GM19043 (cell line): ENCODE measurements around the gene AMPH.

ENCODE experiments used
- ATAC-seq: cut with Tn5 transposase; IDR thresholded peaks from one replicate; pipeline ENCODE4 v1.9.1; 2021; ENCODE audit warnings: low read depth; ENCODE audit not compliant: unreplicated experiment

The AMPH gene

DNA sequence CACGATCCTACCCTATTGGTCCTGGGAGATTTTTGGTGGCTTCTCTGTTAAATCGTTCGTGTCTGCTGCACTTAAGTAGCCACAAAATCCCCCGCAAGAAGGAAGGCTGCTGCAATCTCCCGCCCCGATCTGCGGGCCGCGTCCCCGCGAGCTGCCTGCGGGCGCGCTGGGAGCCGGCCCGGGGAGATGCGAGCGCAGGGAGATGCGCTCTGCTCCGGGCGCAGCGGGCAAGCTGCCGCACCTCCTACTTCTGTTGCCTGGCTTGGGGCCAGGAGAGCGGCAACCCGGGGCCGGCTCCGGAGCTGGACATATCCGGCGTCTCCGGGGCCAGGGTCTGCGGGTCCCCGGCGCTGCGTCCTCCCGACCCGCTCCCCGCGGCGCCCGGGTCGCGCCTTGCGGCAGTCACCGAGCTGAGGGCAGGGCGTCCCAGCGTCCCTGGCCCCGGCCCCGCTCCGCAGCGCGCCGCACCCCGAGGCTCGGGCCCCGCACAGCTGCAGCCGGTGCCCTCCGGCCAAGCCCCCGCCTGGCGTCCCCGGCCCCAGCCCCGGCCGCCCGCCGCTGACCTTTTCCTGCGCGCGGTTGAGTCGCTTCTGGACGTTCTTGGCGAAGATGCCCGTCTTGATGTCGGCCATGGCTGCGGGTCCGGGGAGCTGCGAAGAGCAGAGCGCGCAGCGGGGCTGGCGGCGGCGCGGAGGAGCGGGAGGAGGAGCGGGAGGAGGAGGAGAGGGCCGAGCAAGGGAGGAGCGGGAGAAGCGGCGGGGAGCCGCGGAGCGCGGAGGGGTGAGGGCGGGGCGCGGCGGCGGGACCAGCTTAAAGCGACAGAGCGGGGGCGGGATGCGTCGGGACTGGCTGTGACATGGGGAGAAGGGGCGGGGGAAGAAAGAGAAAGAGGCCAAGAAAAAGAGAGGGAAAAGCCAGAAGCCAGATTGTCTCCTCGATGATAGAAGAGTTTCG, at the start of gene AMPH:
TSS of gene AMPH (minus strand) at position 654 of the 954 bp plus-strand sequence. CDS start at position 632, 22 bp downstream.
- no peak for ATAC-seq

DNA sequence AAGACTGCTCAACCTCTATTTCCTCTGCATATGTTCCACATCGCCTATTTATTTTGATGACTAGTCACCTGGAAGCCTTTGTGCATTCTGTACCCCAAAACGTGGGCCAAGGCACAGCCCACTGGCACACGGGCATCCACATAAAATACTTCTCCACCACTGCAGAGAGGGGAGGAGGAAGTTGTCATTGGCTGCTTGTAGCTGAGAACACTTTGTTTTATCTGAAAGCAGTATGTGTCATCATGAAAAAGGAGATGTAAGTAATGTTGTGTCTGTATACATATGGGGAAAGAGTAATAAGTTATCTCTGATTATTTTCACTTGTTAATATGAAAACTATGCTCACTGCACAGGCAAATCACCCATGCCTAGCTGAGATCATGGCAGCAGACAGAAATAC, 48.2 kb upstream of the AMPH start:
- ATAC-seq = no peak

DNA sequence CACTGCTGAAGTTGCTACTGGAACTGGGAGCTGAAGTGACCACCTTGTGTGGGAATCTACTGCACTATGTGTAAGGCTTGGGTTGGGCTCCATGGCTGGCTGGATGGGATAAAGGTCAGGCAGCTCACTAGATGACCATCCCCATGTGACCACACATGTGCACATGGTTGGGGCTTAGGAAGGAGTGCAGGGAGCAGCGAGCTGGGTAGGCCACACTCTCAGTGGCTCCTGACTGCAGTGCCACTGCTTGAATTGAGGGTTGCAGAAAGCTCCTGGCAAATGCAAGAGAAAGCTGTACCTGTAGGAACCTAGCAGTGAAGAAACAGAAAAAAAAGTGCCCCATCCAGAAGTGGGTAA, 47.5 kb upstream of the AMPH start:
- no peak for ATAC-seq

DNA sequence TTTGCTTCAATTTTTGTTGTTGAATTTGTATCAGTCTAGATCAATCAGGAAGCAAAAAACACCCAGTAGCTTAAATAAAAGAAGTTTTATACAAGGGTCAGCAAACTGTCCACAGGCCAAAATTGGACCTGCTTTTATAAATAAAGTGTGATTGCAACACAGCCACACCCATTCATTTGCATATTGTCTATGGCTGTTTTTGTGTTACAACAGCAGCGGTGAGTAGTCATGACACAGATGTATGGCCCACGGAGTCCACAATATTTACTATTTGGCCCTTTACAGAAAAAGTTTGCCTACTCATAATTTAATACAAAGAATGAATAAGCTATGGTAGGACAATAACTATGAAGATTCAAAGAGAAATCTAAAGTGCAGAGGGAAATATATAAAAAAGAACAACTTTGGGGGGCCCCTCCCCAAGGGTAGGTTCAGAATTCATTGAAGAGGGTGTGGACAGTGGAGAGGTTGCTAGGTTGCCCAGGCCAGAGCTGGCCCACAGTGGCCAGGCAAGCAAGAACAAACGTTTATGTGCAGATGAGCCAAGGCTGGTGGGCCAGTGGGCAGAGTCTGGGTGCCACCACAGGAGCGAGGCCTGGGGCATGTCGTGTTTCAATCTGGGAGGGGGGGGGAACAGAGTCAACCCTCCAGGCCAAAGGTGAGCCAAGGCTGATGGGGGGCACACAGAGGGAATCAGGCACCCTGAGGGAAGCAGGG, 47.0 kb upstream of the AMPH start:
- no peak for ATAC-seq

DNA sequence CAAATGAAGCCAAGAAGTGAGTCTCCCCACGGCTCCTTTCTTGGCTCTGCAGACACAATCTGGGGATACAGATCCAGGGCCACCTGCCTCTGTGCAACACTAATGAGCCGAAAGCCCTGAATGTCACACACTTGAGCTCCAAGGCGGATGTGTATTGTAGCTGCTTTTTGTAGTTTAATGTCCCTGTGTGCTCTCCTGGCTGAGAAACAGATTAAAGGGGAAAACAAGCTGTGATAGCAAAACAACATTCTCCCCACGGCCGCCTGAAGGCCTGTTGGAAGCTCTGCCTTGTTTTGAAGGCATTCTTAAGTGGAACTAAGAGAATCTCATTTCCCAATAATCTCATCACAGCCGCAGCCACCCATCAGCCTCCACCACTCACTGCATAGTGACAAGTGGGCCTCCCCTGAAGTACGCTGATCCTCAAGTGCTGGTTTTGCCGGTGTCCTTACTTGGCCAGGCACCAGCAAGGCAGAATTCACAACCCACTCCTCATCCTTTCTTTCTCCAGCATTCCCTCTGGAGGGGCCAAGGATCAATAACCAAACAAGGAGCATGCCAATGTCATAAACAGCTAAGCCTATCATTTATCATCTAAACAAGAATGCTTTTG, 44.4 kb upstream of the AMPH start:
- no peak for ATAC-seq

DNA sequence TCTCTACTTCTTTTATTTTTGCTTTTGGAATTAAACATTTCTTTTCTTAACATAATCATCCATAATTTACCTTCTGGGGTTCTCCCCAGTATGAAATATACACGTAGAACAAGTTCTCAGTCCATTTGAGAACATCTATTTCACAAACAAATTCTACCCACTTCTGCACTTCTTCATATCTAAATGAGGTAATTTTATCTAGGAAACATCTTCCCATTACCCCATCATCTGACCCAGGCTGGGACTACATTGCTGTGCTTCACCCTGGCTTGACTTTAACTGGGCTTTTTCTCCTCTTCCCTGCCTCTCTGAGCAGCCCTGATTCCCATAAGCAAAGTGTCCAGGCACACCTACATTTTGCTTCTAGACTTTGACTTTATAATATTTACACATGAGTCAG, 43.3 kb upstream of the AMPH start:
- no peak for ATAC-seq

DNA sequence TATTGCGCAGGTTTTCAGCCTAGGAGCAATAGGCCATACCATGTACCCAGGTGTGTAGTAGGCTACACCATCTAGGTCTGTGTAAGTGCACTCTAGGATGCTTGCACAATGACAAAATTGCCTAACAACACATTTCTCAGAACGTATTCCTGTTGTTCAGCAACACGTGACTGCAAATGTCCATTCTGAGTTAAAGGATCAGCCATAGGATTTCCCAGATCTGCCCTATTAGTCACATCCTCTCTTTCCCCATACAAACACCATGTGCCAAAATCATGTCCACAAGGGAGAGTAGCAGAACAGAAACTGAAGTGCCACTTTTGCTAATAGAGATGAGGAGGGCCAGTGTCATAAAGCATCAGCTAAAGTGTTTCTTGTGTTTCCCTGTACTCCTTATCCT, 42.6 kb upstream of the AMPH start:
- ATAC-seq = no peak

DNA sequence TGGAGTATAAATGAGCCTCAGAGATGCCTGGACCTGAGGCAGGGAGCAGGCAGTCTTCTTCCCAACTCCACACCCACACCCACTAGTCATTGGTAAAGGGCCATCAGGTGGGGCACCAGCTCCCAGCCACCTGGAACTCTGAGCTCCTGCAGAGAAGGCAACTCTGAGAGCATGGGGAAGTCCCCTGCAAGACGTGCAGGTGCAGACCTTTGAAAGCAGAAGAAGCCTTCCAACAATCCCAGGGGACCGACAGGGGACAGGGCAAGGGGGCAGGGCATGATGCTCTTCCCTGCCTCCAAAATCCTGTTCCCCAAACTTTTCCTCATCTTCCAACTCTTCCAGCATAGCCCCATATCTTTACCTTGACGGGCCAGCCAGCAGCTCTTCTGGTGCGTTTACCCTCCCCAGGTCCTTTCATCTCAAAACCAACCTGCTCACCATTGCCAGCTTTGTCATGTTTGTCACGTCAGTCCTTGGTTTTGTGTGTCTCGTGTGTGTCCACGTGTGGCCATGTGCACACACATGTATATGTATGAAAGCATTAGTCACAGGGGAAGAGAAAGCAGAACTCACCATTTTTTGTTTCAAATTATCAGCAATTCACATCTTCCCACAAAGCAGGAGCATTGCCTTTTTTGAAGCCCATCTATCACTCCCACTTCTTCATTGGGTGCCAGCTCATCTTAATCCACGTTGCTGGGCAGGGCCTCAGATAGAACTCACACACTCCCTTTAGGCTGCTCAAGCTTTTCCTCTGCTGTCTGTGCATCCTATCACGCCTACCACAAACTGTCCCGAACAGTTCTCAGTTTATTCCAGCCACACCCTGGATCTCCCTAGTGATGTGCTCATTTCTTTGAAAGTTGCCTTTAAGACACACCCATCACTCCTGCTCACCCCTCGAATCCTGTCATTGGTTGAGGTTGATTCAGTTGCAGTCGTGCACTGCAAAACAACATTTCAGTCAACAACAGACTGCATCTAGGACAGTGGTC, 41.0 kb upstream of the AMPH start:
- ATAC-seq = no peak

DNA sequence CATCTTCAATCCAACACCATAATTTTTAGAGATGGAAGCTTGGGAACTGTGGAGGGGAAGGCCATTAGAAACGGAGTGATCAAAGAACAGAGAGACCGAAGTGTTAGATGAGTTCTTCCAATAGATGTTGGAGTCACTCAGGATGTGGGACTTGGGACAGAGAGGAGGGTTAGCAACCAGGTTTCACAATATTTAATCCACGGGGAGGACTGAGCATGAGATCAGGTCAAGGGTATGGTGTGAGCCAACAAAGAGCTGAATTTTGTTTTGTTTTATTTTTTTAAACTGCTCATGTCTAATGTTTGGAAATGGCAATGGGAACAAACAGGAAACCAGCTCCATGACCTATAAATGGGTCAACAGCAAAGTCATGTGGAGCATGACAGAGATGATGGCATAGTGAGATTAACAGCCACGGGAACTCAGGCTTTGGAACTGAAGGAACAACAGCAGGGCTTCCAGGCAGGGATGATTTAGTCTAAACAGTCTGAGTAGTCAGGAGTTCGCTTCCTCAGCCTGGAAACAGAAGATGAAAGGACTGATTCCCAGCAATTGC, 38.9 kb upstream of the AMPH start:
- ATAC-seq = no peak

DNA sequence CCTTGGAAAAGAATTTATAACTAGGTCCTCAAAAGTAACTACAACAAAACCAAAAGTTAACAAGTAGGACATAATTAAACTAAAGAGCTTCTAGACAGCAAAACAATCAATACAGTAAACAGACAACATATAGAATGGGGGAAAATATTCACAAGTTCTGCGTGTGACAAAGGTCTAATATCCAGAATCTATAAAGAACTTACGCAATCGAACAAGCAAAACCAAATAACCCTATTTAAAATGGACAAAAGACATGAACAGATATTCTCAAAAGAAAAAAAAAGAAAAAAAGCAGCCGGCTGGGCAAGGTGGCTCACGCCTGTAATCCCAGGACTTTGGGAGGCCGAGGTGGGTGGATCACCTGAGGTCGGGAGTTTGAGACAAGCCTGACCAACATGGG, 33.8 kb upstream of the AMPH start:
- ATAC-seq = no peak

DNA sequence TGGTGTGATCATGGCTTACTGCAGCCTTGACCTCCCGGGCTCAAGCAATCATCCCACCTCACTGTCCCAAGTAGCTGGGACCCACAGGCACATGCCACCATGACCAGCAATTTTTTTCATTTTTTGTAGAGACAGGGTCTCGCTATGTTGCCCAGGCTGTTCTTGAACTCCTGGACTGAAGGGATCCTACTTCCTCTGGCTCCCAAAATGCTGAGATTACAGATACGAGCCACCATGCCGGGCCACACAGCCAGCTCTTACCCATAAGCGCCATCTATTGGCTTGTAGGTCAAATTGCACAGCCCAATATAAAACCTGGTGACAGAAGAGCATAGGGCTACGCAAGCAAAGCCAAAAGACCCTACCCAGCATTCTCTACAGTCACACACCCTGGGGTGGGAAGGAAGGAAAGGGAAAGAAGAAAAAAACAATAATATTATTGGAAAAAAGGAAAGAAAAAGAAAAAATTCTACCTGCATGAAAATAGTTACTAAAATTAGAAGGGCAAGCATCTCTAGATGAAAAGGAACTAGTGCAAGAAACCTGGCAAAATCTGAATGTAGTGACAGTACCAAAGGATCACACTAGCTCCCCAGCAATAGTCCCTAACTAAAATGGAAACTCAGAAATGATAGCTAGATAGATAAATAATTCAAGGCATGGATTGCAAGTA, 29.4 kb upstream of the AMPH start:
- no peak for ATAC-seq

DNA sequence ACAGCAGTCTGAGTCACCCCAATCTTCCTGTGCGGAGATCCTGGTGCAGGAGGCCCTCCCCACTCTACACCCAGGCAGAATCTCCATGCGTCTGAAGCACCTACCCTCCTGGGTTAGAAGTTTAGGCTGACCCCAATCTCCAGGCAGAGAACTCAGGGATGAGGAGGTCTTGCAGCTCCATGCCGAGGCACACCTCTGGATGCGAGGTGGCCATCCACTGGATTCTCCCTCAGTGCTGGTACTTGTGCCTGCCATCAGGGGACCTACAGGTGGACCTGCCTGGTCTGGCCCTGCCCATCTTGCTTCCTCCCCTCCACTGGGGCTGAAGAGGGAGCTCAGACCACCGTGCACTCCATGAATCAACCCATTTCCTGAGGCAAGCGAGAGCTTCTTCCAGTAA, 28.8 kb upstream of the AMPH start:
- ATAC-seq = no peak

DNA sequence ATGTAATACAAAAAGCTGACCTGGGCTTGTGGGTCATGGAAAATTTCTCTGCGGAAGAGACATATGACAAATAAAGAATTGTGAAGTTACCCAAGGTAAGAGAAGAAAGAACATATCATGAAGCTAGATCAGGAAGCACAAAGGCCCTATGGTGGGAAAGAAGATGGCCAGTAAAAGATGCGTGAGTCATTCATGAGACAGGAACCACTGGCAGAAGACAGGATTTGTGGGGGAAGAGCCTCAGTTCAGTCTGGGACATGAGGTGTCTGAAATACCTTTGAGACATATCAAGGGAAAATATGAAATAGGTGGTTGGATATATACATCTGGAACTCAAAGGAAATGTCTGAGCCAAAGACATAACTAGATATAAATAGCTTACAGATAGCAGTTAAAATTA, 27.7 kb upstream of the AMPH start:
- no peak for ATAC-seq

DNA sequence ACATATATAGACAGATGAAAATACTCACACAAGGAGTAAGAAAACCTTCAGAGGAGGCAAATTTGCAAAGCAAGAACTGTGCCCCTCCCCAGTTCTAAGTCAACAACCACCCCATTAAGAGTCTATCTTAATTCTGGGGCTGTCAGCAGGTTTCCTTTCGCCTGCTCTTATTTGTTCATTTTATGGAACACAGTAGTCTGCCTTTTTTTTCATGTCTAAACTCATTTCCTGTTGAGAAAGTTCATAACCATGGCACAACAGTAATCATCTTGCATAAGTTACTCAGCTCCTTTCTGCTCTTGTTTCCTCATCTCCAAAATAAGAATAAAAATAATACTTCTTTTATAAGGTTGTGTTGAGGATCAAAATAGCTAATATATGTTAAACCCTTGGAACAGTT, 25.8 kb upstream of the AMPH start:
- no peak for ATAC-seq

DNA sequence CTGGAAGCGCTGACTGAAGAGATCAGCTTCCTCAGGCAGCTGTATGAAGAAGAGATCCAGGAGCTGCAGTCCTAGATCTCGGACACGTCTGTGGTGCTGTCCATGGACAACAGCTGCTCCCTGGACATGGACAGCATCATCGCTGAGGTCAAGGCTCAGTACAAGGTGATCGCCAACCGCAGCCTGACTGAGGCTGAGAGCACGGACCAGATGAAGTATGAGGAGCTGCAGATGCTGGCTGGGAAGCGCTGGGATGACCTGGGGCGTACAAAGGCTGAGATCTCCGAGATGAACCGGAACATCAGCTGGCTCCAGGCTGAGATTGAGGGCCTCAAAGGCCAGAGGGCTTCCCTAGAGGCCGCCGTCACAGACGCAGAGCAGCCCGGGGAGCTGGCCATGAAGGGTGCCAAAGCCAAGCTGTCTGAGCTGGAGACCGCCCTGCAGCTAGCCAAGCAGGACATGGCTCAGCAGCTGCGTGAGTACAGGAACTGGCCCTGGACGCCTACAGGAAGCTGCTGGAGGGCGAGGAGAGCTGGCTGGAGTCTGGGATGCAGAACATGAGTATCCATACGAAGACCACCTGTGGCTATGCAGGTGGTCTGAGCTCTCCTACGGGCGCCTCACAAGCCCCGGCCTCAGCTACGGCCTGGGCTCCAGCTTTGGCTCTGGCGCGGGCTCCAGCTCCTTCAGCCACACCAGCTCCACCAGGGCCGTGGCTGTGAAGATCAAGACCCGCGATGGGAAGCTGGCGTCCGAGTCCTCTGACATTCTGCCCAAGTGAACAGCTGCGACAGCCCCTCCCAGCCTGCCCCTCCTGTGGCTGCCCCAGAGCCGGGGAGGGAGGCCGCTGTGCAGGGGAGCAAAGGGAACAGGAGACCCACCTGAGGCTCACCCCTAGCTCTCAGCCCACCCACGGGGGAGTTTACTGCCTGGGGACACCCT, 24.9 kb upstream of the AMPH start:
- ATAC-seq = no peak

DNA sequence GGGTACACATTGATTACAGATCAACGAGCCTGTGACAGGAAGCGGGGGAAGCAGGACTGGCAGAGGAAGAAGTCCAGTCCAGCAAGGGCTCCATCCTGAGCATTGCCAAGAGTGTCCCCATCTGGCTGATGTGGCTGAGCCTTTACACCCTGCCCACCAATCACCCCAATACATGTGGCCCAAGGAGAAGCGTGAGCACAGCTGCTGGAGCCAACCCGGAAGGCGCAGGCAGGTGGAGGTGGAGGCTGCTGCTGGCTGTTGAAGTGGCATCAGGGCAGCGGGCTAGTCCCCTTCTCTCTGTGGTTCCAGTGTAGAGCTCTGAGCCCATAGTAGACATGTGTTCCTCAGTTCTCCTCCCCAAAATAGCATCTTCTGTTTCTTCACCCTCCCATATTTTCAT, 6.8 kb upstream of the AMPH start:
- ATAC-seq = no peak

DNA sequence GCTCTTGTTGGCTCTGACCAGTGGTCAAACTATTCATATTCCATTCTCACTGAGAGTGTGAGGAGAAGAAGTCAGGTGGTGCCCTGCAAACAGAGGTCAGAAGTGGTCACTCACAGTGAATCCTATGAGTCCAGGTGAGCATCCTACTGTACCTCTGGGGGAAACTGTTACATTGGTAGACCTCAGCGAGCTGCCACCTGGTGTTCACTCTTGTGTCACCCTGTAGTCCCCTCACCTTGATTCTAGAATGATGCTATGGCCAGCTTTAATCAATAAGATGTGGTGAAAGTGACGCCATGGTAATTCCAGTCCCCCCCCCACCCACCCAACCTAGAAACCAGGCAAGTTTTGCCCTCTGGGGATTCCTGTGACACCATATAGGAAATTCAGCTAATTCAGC, 1.2 kb upstream of the AMPH start:
- ATAC-seq = no peak
